ENCODE measurements around the gene NUDT15.

Gene NUDT15

DNA sequence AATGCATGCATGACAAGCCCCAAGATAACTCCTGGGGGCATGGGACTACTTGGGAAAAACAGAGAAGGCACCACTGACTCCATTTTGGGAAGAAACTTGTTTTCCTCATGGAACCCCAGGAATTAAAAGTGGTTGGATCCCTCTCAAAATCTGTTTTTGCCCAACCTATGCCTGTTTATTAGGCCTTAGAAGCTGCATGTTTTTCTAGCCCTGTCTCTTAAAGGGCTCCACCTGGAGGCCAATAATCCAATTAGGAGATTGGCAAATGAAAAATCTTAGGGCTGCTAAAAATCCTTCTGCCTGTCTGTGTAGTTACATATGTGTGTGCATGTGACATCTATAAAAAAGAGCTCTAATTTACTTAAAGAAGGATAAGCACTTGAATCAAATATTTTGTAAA lies 30.5 kb downstream of the NUDT15 start:
- Histone ChIP-seq H3K36me3 (ENCODE audit: control insufficient read depth, insufficient read depth, low read length) (peaks cover 47% of the 10 kb centered on the region), H3K4me1 (ENCODE audit: control insufficient read depth, insufficient read depth, low read length) (no peaks in the 10 kb centered on the region), H3K27me3 (ENCODE audit: control insufficient read depth, insufficient read depth, low read length, poor library complexity, severe bottlenecking) (no peaks in the 10 kb centered on the region), H3K27ac (ENCODE audit: insufficient read depth, low read depth, low read length, poor library complexity, severe bottlenecking) (no peak overlapping the region), H3K4me3 (ENCODE audit: insufficient read depth, low read depth, low read length) (no peak overlapping the region), H3K9me3 (ENCODE audit: control insufficient read depth, low read length) (peaks cover 11% of the 10 kb centered on the region)

DNA sequence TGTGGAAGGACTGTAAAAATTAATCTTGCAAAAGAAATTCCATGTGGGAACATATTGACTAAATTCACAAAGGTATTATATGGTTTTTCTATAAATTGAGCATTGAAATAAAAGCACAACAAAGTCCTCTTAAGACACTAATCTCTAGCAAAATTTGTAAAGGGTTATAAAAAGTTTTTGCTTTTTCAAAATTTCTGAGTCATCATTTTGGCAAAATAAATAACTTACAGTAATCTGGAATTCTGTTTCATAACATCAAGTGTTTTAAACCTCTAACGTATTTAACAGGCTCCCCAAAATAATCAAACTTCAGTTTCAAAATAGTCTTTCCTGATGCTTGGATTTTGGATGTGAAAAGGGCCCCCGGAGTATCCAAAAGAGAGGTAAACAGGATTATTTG lies 31.4 kb downstream of the NUDT15 start:
- no peak overlapping the region for H3K4me3 ChIP-seq (ENCODE audit: insufficient read depth, low read depth, low read length)
- no peak overlapping the region for H3K27ac ChIP-seq (ENCODE audit: insufficient read depth, low read depth, low read length, poor library complexity, severe bottlenecking)
- no peaks in the 10 kb centered on the region for H3K4me1 ChIP-seq (ENCODE audit: control insufficient read depth, insufficient read depth, low read length)
- peaks cover 11% of the 10 kb centered on the region for H3K9me3 ChIP-seq (ENCODE audit: control insufficient read depth, low read length)
- no peaks in the 10 kb centered on the region for H3K27me3 ChIP-seq (ENCODE audit: control insufficient read depth, insufficient read depth, low read length, poor library complexity, severe bottlenecking)
- peaks cover 56% of the 10 kb centered on the region for H3K36me3 ChIP-seq (ENCODE audit: control insufficient read depth, insufficient read depth, low read length)
- WGBS, 2 experiments, result 93 to 100% methylated on average over 1 to 2 of the region's 2 CpGs

DNA sequence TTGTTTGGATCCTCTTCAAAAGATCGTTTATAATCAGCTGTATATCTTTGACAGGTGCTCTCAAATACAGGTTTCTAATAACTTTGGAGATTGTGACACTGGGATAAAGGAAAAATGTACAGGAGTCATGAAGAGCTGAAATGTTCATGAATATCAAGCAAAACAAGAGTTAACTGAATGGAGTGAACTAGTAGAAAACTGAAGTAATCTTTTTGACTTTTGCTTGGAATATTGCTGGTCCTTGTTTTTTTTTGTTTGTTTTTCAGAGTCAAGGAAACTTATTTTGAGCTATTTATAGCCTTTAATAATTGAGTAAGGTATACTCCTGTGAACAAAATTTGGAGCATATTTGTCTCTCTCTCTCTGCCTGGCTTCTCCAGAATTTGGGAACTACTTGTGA lies 32.0 kb downstream of the NUDT15 start:
- Histone ChIP-seq H3K4me3 (ENCODE audit: insufficient read depth, low read depth, low read length) (no peak overlapping the region), H3K9me3 (ENCODE audit: control insufficient read depth, low read length) (peaks cover 11% of the 10 kb centered on the region), H3K27me3 (ENCODE audit: control insufficient read depth, insufficient read depth, low read length, poor library complexity, severe bottlenecking) (no peaks in the 10 kb centered on the region), H3K4me1 (ENCODE audit: control insufficient read depth, insufficient read depth, low read length) (no peaks in the 10 kb centered on the region), H3K36me3 (ENCODE audit: control insufficient read depth, insufficient read depth, low read length) (peaks cover 62% of the 10 kb centered on the region), H3K27ac (ENCODE audit: insufficient read depth, low read depth, low read length, poor library complexity, severe bottlenecking) (no peak overlapping the region)
- 95 to 100% methylated on average over 1 of the region's 1 CpG for WGBS, 2 experiments

DNA sequence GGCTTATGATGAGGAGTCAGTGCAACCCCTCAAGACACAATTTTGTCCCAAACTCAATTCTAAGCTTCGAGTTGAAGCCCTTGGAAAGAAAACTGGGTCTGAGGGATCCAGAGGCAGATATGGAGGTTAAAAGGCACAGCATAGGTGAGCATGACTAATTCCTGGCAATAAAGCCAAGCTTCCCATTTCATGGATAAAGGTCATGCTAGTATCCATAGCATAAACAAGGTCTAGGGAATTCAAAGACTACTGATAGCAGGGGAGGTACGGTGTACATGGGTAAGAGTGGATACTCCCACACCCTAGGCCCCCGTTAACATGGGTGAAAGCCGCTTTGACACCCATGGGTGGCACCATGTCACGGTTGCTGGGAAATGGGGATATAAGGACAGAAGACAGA lies 33.4 kb downstream of the NUDT15 start:
- 83 to 89% methylated on average over 5 of the region's 5 CpGs for WGBS, 2 experiments
- H3K36me3 ChIP-seq (ENCODE audit: control insufficient read depth, insufficient read depth, low read length), result peaks cover 75% of the 10 kb centered on the region
- H3K27ac ChIP-seq (ENCODE audit: insufficient read depth, low read depth, low read length, poor library complexity, severe bottlenecking), result no peak overlapping the region
- no peak overlapping the region for H3K4me3 ChIP-seq (ENCODE audit: insufficient read depth, low read depth, low read length)
- H3K27me3 ChIP-seq (ENCODE audit: control insufficient read depth, insufficient read depth, low read length, poor library complexity, severe bottlenecking), result no peaks in the 10 kb centered on the region
- H3K4me1 ChIP-seq (ENCODE audit: control insufficient read depth, insufficient read depth, low read length), result no peaks in the 10 kb centered on the region
- peaks cover 11% of the 10 kb centered on the region for H3K9me3 ChIP-seq (ENCODE audit: control insufficient read depth, low read length)

DNA sequence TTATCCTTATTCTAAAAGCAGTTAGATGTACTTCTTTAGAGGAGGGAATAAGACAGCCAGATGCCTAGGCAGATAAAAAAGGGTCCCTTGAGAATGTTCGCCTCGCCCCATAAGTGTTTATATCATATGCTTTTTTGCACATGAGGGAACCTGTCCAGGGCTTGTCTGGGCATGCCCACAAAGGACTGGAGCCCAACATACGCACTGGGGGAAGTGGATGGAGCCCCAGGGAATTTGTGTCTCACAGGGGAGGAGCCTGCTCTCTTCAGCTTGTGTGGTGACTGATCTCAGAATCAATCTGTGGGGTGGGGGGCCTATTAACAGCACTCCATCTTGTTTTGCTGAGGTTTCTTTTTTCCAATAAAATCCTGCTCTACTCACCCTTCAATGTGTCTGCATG lies 34.8 kb downstream of the NUDT15 start:
- H3K27ac ChIP-seq (ENCODE audit: insufficient read depth, low read depth, low read length, poor library complexity, severe bottlenecking), result no peak overlapping the region
- peaks cover 73% of the 10 kb centered on the region for H3K36me3 ChIP-seq (ENCODE audit: control insufficient read depth, insufficient read depth, low read length)
- H3K27me3 ChIP-seq (ENCODE audit: control insufficient read depth, insufficient read depth, low read length, poor library complexity, severe bottlenecking), result no peaks in the 10 kb centered on the region
- WGBS, 2 experiments, result 97 to 98% methylated on average over 3 of the region's 3 CpGs
- H3K4me1 ChIP-seq (ENCODE audit: control insufficient read depth, insufficient read depth, low read length), result no peaks in the 10 kb centered on the region
- H3K9me3 ChIP-seq (ENCODE audit: control insufficient read depth, low read length), result peaks cover 11% of the 10 kb centered on the region
- H3K4me3 ChIP-seq (ENCODE audit: insufficient read depth, low read depth, low read length), result no peak overlapping the region

DNA sequence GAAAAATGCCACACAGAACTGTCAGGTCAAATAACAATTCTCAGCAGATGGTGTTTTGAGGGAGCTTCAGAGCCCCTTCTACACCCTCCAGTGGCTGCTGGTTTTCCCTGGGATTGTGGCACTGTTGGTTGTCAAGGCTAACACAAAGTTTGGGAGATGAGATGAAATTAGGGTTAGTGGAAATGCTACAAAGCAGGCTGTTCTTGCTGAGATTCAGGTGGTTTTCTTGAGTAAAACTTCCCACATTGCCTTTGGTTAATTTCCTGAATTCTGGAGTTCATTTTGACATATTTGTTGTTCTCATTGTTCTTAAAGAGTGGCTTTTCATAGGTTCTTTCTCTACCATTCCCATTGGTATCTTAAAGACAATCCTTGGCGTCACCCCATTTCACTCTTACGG lies 35.3 kb downstream of the NUDT15 start:
- H3K4me3 ChIP-seq (ENCODE audit: insufficient read depth, low read depth, low read length), result no peak overlapping the region
- no peaks in the 10 kb centered on the region for H3K4me1 ChIP-seq (ENCODE audit: control insufficient read depth, insufficient read depth, low read length)
- no peak overlapping the region for H3K27ac ChIP-seq (ENCODE audit: insufficient read depth, low read depth, low read length, poor library complexity, severe bottlenecking)
- H3K27me3 ChIP-seq (ENCODE audit: control insufficient read depth, insufficient read depth, low read length, poor library complexity, severe bottlenecking), result no peaks in the 10 kb centered on the region
- peaks cover 11% of the 10 kb centered on the region for H3K9me3 ChIP-seq (ENCODE audit: control insufficient read depth, low read length)
- peaks cover 72% of the 10 kb centered on the region for H3K36me3 ChIP-seq (ENCODE audit: control insufficient read depth, insufficient read depth, low read length)
- 96 to 97% methylated on average over 2 of the region's 2 CpGs for WGBS, 2 experiments

DNA sequence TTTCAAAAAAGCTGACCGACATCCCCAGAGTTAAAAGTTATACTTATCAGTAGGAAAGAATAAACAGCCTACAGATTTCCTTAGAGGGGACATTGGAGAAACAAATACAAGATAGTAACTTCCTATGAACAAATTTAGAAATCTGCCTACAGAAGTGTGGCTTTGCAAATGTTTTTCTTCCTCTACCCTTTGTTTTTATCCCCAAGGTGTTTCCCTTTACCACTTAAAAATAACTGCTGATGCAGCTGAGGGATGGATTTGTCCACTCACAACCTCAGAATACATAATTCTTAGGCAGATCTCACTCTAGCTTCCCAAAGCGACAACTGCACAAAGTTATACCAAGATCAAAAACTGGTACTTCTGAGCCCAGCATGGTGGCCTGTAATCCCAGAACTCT lies 36.5 kb downstream of the NUDT15 start:
- Histone ChIP-seq H3K4me3 (ENCODE audit: insufficient read depth, low read depth, low read length) (no peak overlapping the region), H3K36me3 (ENCODE audit: control insufficient read depth, insufficient read depth, low read length) (peaks cover 79% of the 10 kb centered on the region), H3K27ac (ENCODE audit: insufficient read depth, low read depth, low read length, poor library complexity, severe bottlenecking) (no peak overlapping the region), H3K27me3 (ENCODE audit: control insufficient read depth, insufficient read depth, low read length, poor library complexity, severe bottlenecking) (no peaks in the 10 kb centered on the region), H3K9me3 (ENCODE audit: control insufficient read depth, low read length) (peaks cover 11% of the 10 kb centered on the region), H3K4me1 (ENCODE audit: control insufficient read depth, insufficient read depth, low read length) (no peaks in the 10 kb centered on the region)
- WGBS, 2 experiments, result 85 to 89% methylated on average over 2 of the region's 2 CpGs

DNA sequence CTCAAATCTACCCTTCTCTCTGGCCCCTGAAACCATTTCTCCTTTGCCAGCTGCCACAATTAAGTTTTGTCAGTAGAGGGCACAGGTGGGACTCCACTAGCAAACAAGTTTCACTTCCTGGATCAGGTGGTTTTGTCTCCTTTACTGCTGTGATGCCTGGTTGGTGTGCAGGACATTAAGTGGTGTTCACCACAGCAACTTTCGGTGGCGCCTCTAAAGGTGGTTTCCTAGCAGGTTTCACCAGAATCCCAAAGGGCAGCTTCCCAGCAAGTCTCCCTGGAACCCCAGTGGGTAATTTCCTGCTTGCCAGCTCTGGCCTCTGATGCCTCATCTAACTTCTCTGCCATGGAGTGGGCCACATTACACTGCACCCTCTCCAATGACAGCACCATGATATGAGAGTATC lies 40.7 kb downstream of the NUDT15 start:
- no peak overlapping the region for H3K27ac ChIP-seq (ENCODE audit: insufficient read depth, low read depth, low read length, poor library complexity, severe bottlenecking)
- H3K4me3 ChIP-seq (ENCODE audit: insufficient read depth, low read depth, low read length), result no peak overlapping the region
- no peaks in the 10 kb centered on the region for H3K4me1 ChIP-seq (ENCODE audit: control insufficient read depth, insufficient read depth, low read length)
- H3K36me3 ChIP-seq (ENCODE audit: control insufficient read depth, insufficient read depth, low read length), result peaks cover 64% of the 10 kb centered on the region
- 47 to 49% methylated on average over 2 of the region's 2 CpGs for WGBS, 2 experiments
- H3K9me3 ChIP-seq (ENCODE audit: control insufficient read depth, low read length), result no peaks in the 10 kb centered on the region
- no peaks in the 10 kb centered on the region for H3K27me3 ChIP-seq (ENCODE audit: control insufficient read depth, insufficient read depth, low read length, poor library complexity, severe bottlenecking)

DNA sequence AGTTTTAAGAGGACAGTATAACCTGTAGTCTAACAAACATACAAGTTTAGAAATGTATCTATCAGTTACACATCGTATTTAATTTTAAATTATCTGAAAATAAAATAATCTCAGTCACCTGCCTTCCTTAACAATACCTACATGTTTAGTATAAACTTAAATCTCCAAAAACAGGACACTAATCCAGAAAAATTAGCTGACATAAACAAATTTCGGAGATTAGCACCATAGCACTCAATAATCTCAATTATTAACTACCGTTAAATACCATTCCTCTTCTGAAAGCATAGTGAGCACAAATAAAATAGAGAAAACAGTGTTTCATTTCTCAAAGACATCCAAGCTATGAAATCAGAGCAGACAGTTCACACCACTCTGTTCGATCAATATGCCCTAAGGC lies 44.2 kb downstream of the NUDT15 start:
- peaks cover 36% of the 10 kb centered on the region for H3K36me3 ChIP-seq (ENCODE audit: control insufficient read depth, insufficient read depth, low read length)
- WGBS, 2 experiments, result 90 to 99% methylated on average over 3 to 4 of the region's 4 CpGs
- H3K27ac ChIP-seq (ENCODE audit: insufficient read depth, low read depth, low read length, poor library complexity, severe bottlenecking), result no peak overlapping the region
- H3K4me3 ChIP-seq (ENCODE audit: insufficient read depth, low read depth, low read length), result no peak overlapping the region
- no peaks in the 10 kb centered on the region for H3K4me1 ChIP-seq (ENCODE audit: control insufficient read depth, insufficient read depth, low read length)
- H3K27me3 ChIP-seq (ENCODE audit: control insufficient read depth, insufficient read depth, low read length, poor library complexity, severe bottlenecking), result no peaks in the 10 kb centered on the region
- no peaks in the 10 kb centered on the region for H3K9me3 ChIP-seq (ENCODE audit: control insufficient read depth, low read length)

DNA sequence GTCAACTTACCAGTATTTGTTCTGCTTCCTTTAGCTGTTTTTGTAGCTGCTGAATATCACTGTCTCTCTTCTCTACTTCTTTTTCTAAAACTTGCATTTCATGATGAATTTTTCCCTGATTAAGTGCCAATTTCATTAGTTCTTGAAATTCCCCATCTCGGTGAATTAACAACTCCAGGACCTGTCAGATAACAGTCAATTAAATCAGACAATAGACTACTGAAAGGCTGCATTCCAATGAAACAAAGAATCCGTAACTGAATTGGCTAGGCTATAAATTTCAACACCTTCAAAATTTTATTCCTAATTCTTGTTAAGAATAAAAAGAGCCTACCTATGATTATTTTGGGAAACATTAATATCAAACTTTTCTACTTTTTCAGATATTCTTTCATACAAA lies 48.7 kb downstream of the NUDT15 start:
- H3K36me3 ChIP-seq (ENCODE audit: control insufficient read depth, insufficient read depth, low read length), result peaks cover 4% of the 10 kb centered on the region
- H3K9me3 ChIP-seq (ENCODE audit: control insufficient read depth, low read length), result no peaks in the 10 kb centered on the region
- no peaks in the 10 kb centered on the region for H3K27me3 ChIP-seq (ENCODE audit: control insufficient read depth, insufficient read depth, low read length, poor library complexity, severe bottlenecking)
- no peak overlapping the region for H3K4me3 ChIP-seq (ENCODE audit: insufficient read depth, low read depth, low read length)
- no peak overlapping the region for H3K27ac ChIP-seq (ENCODE audit: insufficient read depth, low read depth, low read length, poor library complexity, severe bottlenecking)
- 79% methylated on average over 1 to 2 of the region's 2 CpGs for WGBS, 2 experiments
- H3K4me1 ChIP-seq (ENCODE audit: control insufficient read depth, insufficient read depth, low read length), result no peaks in the 10 kb centered on the region

DNA sequence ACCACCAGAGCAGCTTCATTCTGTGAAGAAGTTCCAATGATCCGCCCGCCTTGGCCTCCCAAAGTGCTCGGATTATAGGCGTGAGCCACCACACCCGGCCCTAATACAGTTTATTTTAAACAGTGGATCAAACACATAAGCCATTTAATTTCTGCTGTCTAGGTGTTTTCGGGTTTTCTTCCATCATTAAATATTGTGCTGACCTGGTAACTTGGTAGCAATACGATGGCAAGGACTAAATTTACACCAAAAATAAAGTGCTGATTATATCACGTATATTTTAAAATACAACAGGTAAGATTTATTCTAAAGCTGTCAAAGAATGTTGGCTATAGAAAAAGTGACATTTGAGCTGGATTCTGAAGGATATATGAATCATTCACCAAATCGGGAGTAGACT lies 56.1 kb downstream of the NUDT15 start:
- Histone ChIP-seq H3K36me3 (ENCODE audit: control insufficient read depth, insufficient read depth, low read length) (no peaks in the 10 kb centered on the region), H3K9me3 (ENCODE audit: control insufficient read depth, low read length) (no peaks in the 10 kb centered on the region), H3K4me1 (ENCODE audit: control insufficient read depth, insufficient read depth, low read length) (peaks cover 5% of the 10 kb centered on the region), H3K4me3 (ENCODE audit: insufficient read depth, low read depth, low read length) (peak overlapping the region; percentile 64), H3K27me3 (ENCODE audit: control insufficient read depth, insufficient read depth, low read length, poor library complexity, severe bottlenecking) (no peaks in the 10 kb centered on the region), H3K27ac (ENCODE audit: insufficient read depth, low read depth, low read length, poor library complexity, severe bottlenecking) (no peak overlapping the region)
- 87 to 92% methylated on average over 7 to 9 of the region's 9 CpGs for WGBS, 2 experiments
